ENCODE results near the gene ALPK3. TPM values are rescaled to one million over a fixed set of nuclear protein-coding genes. Genes with fewer than 3 reads are reported as not detected.

ALPK3 gene
- total RNA-seq, 1 experiment from 2014 or later, result 16.5 TPM

- ChIA-PET CTCF (interaction anchor here (0.7 kb wide), 1 partner anchor 91 kb away, joined by 3 read pairs; no protein-coding TSS in a partner anchor), POLR2A (no interaction called here)
- no peak for DNase-seq (ENCODE audit: low spot score)
- TF ChIP-seq ZNF138 (CRISPR knock-in tag; conservative IDR thresholded peaks at IDR 0.05) (no peak), ZBTB21 (CRISPR knock-in tag; IDR thresholded peaks at IDR 0.05; ENCODE audit: borderline replicate concordance) (no peak), PREB (CRISPR knock-in tag; IDR thresholded peaks at IDR 0.05; ENCODE audit: borderline replicate concordance) (no peak), NR1H2 (CRISPR knock-in tag; IDR thresholded peaks at IDR 0.05) (no peak), ESRRA (CRISPR knock-in tag; IDR thresholded peaks at IDR 0.05; ENCODE audit: borderline replicate concordance) (no peak), SMAD4 (CRISPR knock-in tag; IDR thresholded peaks at IDR 0.05) (no peak), CBFB (CRISPR knock-in tag; IDR thresholded peaks at IDR 0.05; ENCODE audit: low read depth) (no peak), USF1 (CRISPR knock-in tag; IDR thresholded peaks at IDR 0.05) (no peak), RORB (CRISPR knock-in tag; IDR thresholded peaks at IDR 0.05) (no peak), ATF1 (CRISPR knock-in tag; IDR thresholded peaks at IDR 0.05) (no peak), GRHL2 (CRISPR knock-in tag; IDR thresholded peaks at IDR 0.05; ENCODE audit: insufficient replicate concordance, severe bottlenecking) (no peak), USF2 (CRISPR knock-in tag; IDR thresholded peaks at IDR 0.05) (no peak), ZNF416 (CRISPR knock-in tag; IDR thresholded peaks at IDR 0.05) (no peak), SOX15 (CRISPR knock-in tag; IDR thresholded peaks at IDR 0.05) (no peak), CREM (CRISPR knock-in tag; IDR thresholded peaks at IDR 0.05) (no peak), SP1 (CRISPR knock-in tag; conservative IDR thresholded peaks at IDR 0.05) (no peak), JAZF1 (CRISPR knock-in tag; IDR thresholded peaks at IDR 0.05) (no peak)
- TF ChIP-seq, protein P1, sequence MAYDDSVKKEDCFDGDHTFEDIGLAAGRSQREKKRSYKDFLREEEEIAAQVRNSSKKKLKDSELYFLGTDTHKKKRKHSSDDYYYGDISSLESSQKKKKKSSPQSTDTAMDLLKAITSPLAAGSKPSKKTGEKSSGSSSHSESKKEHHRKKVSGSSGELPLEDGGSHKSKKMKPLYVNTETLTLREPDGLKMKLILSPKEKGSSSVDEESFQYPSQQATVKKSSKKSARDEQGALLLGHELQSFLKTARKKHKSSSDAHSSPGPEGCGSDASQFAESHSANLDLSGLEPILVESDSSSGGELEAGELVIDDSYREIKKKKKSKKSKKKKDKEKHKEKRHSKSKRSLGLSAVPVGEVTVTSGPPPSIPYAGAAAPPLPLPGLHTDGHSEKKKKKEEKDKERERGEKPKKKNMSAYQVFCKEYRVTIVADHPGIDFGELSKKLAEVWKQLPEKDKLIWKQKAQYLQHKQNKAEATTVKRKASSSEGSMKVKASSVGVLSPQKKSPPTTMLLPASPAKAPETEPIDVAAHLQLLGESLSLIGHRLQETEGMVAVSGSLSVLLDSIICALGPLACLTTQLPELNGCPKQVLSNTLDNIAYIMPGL (CRISPR knock-in tag; IDR thresholded peaks at IDR 0.05), result no peak
- TF ChIP-seq, protein P2, sequence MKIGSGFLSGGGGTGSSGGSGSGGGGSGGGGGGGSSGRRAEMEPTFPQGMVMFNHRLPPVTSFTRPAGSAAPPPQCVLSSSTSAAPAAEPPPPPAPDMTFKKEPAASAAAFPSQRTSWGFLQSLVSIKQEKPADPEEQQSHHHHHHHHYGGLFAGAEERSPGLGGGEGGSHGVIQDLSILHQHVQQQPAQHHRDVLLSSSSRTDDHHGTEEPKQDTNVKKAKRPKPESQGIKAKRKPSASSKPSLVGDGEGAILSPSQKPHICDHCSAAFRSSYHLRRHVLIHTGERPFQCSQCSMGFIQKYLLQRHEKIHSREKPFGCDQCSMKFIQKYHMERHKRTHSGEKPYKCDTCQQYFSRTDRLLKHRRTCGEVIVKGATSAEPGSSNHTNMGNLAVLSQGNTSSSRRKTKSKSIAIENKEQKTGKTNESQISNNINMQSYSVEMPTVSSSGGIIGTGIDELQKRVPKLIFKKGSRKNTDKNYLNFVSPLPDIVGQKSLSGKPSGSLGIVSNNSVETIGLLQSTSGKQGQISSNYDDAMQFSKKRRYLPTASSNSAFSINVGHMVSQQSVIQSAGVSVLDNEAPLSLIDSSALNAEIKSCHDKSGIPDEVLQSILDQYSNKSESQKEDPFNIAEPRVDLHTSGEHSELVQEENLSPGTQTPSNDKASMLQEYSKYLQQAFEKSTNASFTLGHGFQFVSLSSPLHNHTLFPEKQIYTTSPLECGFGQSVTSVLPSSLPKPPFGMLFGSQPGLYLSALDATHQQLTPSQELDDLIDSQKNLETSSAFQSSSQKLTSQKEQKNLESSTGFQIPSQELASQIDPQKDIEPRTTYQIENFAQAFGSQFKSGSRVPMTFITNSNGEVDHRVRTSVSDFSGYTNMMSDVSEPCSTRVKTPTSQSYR (CRISPR knock-in tag; IDR thresholded peaks at IDR 0.05), result no peak
- TF ChIP-seq, protein P3, sequence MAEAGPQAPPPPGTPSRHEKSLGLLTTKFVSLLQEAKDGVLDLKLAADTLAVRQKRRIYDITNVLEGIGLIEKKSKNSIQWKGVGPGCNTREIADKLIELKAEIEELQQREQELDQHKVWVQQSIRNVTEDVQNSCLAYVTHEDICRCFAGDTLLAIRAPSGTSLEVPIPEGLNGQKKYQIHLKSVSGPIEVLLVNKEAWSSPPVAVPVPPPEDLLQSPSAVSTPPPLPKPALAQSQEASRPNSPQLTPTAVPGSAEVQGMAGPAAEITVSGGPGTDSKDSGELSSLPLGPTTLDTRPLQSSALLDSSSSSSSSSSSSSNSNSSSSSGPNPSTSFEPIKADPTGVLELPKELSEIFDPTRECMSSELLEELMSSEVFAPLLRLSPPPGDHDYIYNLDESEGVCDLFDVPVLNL (CRISPR knock-in tag; IDR thresholded peaks at IDR 0.05; ENCODE audit: borderline replicate concordance, low read depth), result no peak
- no peak for ATAC-seq
- peaks cover 34% of the 10 kb centered on the region for H3K36me3 Mint-ChIP-seq
- H3K9me3 Mint-ChIP-seq, result no peaks in the 10 kb centered on the region
- H3K4me3 Mint-ChIP-seq, result no peak overlapping the region
- H3K4me1 Mint-ChIP-seq, result peaks cover 14% of the 10 kb centered on the region
- H3K27ac Mint-ChIP-seq, result no peak overlapping the region
- H3K27me3 Mint-ChIP-seq (ENCODE audit: low read depth), result no peaks in the 10 kb centered on the region
Observed at GRCh38 chr15:84788500-84788899, 28.7 kb upstream of the ALPK3 start.
